HG03108 (cell line): ENCODE results near the gene MINDY4.

ENCODE experiments used
- ATAC-seq: cut with Tn5 transposase; IDR thresholded peaks from one replicate; pipeline ENCODE4 v1.9.1; 2021; ENCODE audit warnings: moderate library complexity; ENCODE audit not compliant: unreplicated experiment

The MINDY4 gene

GRCh38 chr7:30771880-30772425 is 736 bp downstream of the MINDY4 start:
- ATAC-seq = no peak

- ATAC-seq = no peak
These were observed 1.8 kb downstream of the MINDY4 start for GRCh38 chr7:30772984-30773383.

- no peak for ATAC-seq
These were observed 4.8 kb downstream of the MINDY4 start for GRCh38 chr7:30775992-30776391.

GRCh38 chr7:30776971-30777370 is 5.8 kb downstream of the MINDY4 start:
- no peak for ATAC-seq

- no peak for ATAC-seq
These were observed 7.2 kb downstream of the MINDY4 start for GRCh38 chr7:30778255-30779025.

GRCh38 chr7:30779574-30779973 is 8.4 kb downstream of the MINDY4 start:
- no peak for ATAC-seq

GRCh38 chr7:30780941-30781340 is 9.7 kb downstream of the MINDY4 start:
- ATAC-seq = no peak

GRCh38 chr7:30782690-30783089 is 11.5 kb downstream of the MINDY4 start:
- no peak for ATAC-seq

GRCh38 chr7:30785786-30786185 is 14.6 kb downstream of the MINDY4 start:
- ATAC-seq = no peak

GRCh38 chr7:30787486-30787885 is 16.3 kb downstream of the MINDY4 start:
- ATAC-seq = no peak

GRCh38 chr7:30788640-30789333 is 17.6 kb downstream of the MINDY4 start:
- no peak for ATAC-seq

GRCh38 chr7:30789334-30789711 is 18.1 kb downstream of the MINDY4 start:
- ATAC-seq = no peak

GRCh38 chr7:30790356-30790755 is 19.1 kb downstream of the MINDY4 start:
- ATAC-seq = no peak

GRCh38 chr7:30791114-30791513 is 19.9 kb downstream of the MINDY4 start:
- ATAC-seq = no peak

GRCh38 chr7:30795161-30795948 is 24.1 kb downstream of the MINDY4 start:
- peak; percentile 19 for ATAC-seq

GRCh38 chr7:30796105-30796869 is 25.1 kb downstream of the MINDY4 start:
- ATAC-seq = no peak

- no peak for ATAC-seq
These were observed 26.2 kb downstream of the MINDY4 start for GRCh38 chr7:30797176-30798040.

GRCh38 chr7:30799206-30799975 is 28.2 kb downstream of the MINDY4 start:
- peak; percentile 65 for ATAC-seq
